Ascending aorta (tissue), 2 donors: ENCODE data around the gene RBMS2. TPM values are rescaled to one million over a fixed set of nuclear protein-coding genes. Genes with fewer than 3 reads are reported as not detected.
"Not testable (repeated sequence)": the region's sequence is repeated elsewhere in the genome, so short reads cannot be mapped to it uniquely, and the experiment has no call there.

ENCODE experiments used
- DNase-seq, 2 donors: peaks; one replicate each; pipeline ENCODE4 v3.0.0-alpha.2; 2019; ENCODE audit warnings: low spot score in 2 of 2
- H3K27ac ChIP-seq, 2 donors: fragments of 200-600 bp; sonication (generic); one replicate each; pipeline ENCODE4 v1.5.1; 2016 to 2017; ENCODE audit warnings: mild to moderate bottlenecking in 1 of 2
- H3K27me3 ChIP-seq: fragments of 200-600 bp; sonication (generic); one replicate; pipeline ENCODE4 v1.5.1; 2017
- H3K36me3 ChIP-seq, 2 donors: fragments of 200-600 bp; sonication (generic); one replicate each; pipeline ENCODE4 v1.5.1; 2016
- H3K4me1 ChIP-seq, 2 donors: fragments of 200-600 bp; sonication (generic); one replicate each; pipeline ENCODE4 v1.5.1; 2016 to 2017; ENCODE audit warnings: mild to moderate bottlenecking in 1 of 2
- H3K4me3 ChIP-seq, 2 donors: fragments of 200-600 bp; sonication (generic); one replicate each; pipeline ENCODE4 v1.5.1; 2016 to 2017; ENCODE audit warnings: mild to moderate bottlenecking in 1 of 2
- H3K9me3 ChIP-seq, 2 donors: fragments of 200-600 bp; sonication (generic); one replicate each; pipeline ENCODE4 v1.5.1; 2016
- CTCF ChIP-seq, 3 experiments: fragments of 200-600 bp in 2 of 3; fragments of 450-650 bp in 1 of 3; sonication (generic) in 2 of 3; IDR thresholded peaks; one replicate each; pipeline ENCODE4 v1.5.1; 2016 to 2019; ENCODE audit warnings: antibody characterized with exemption in 3 of 3, mild to moderate bottlenecking in 1 of 3, moderate library complexity in 1 of 3
- intact Hi-C: fragments of 100-400 bp; cut with DNase I; formaldehyde crosslinking; loops from one replicate; pipeline ENCODE4 v1.15.1; 2023
- total RNA-seq: library from RNA; depleted of rRNA; stranded (reverse); fragments of >200 nt; gene quantifications from one replicate; pipeline ENCODE4 v1.1.0, GENCODE V29; 2016

Gene RBMS2
- total RNA-seq, 1 donor from 2014 or later, result 21.3 TPM

- Histone ChIP-seq H3K36me3 (no peaks in the 10 kb centered on the region), H3K27me3 (no peaks in the 10 kb centered on the region), H3K4me3 (no peak overlapping the region), H3K4me1 (peaks cover 0 to 3% of the 10 kb centered on the region in 2 donors), H3K9me3 (no peaks in the 10 kb centered on the region), H3K27ac (no peak overlapping the region)
- intact Hi-C loops, result no loop called here
- TF ChIP-seq CTCF (IDR thresholded peaks at IDR 0.05), result no peak
- no peak for DNase-seq
Measured at GRCh38 chr12:56510786-56511185, 10.8 kb upstream of the RBMS2 start.

- DNase-seq, H3K4me1 ChIP-seq, H3K27ac ChIP-seq, H3K9me3 ChIP-seq, H3K27me3 ChIP-seq, H3K36me3 ChIP-seq, H3K4me3 ChIP-seq: not testable (repeated sequence)
- intact Hi-C loops, result loop anchor here (1.0 kb wide), 1 partner anchor 58 kb away; no protein-coding TSS in a partner anchor
Measured at GRCh38 chr12:56514014-56514318, 7.7 kb upstream of the RBMS2 start.

- H3K4me1 ChIP-seq, result peaks cover 0 to 11% of the 10 kb centered on the region in 2 donors
- DNase-seq, result no peak
- no peaks in the 10 kb centered on the region for H3K27me3 ChIP-seq
- H3K9me3 ChIP-seq, result no peaks in the 10 kb centered on the region
- H3K4me3 ChIP-seq, result no peak overlapping the region
- intact Hi-C loops, result no loop called here
- TF ChIP-seq CTCF (IDR thresholded peaks at IDR 0.05), result no peak
- no peak overlapping the region for H3K27ac ChIP-seq
- no peaks in the 10 kb centered on the region for H3K36me3 ChIP-seq
Measured at GRCh38 chr12:56517854-56518253, 3.8 kb upstream of the RBMS2 start.

GRCh38 chr12:56518570-56518969 lies 3.0 kb upstream of the RBMS2 start:
- H3K9me3 ChIP-seq, result no peaks in the 10 kb centered on the region
- H3K4me3 ChIP-seq, result no peak overlapping the region
- H3K36me3 ChIP-seq, result no peaks in the 10 kb centered on the region
- intact Hi-C loops, result no loop called here
- peaks cover 0 to 12% of the 10 kb centered on the region in 2 donors for H3K4me1 ChIP-seq
- no peaks in the 10 kb centered on the region for H3K27me3 ChIP-seq
- no peak for DNase-seq
- H3K27ac ChIP-seq, result no peak overlapping the region
- no peak for TF ChIP-seq CTCF (IDR thresholded peaks at IDR 0.05)

GRCh38 chr12:56520048-56520447 lies 1.6 kb upstream of the RBMS2 start:
- TF ChIP-seq CTCF (IDR thresholded peaks at IDR 0.05), result no peak
- Histone ChIP-seq H3K27ac (peak overlapping the region; percentile 78 to 88), H3K9me3 (no peaks in the 10 kb centered on the region), H3K36me3 (no peaks in the 10 kb centered on the region), H3K4me1 (peaks cover 0 to 23% of the 10 kb centered on the region in 2 donors), H3K27me3 (no peaks in the 10 kb centered on the region), H3K4me3 (peak overlapping the region in 1 of 2 donors; percentile 64)
- intact Hi-C loops, result loop anchor here (2.0 to 10.0 kb wide), 2 partner anchors 117 to 675 kb away; partner anchors contain the start of gene MMP19
- DNase-seq, result no peak

GRCh38 chr12:56520506-56520905 lies 1.1 kb upstream of the RBMS2 start:
- TF ChIP-seq CTCF (IDR thresholded peaks at IDR 0.05), result no peak
- Histone ChIP-seq H3K4me1 (peaks cover 0 to 27% of the 10 kb centered on the region in 2 donors), H3K9me3 (no peaks in the 10 kb centered on the region), H3K36me3 (no peaks in the 10 kb centered on the region), H3K27ac (peak overlapping the region; percentile 78 to 88), H3K27me3 (no peaks in the 10 kb centered on the region), H3K4me3 (peak overlapping the region; percentile 64 to 71)
- DNase-seq, result no peak
- intact Hi-C loops, result loop anchor here (2.0 to 10.0 kb wide), 2 partner anchors 116 to 676 kb away; partner anchors contain the start of gene MMP19
